Mesothelial cell of epicardium (in vitro differentiated cells): Measurements from ENCODE around the gene TMEM123. TPM values are rescaled to one million over a fixed set of nuclear protein-coding genes. Genes with fewer than 3 reads are reported as not detected.
A peak's percentile ranks its signal among the peaks of the same experiment; 100 is the strongest.
"Not testable (repeated sequence)": the region's sequence is repeated elsewhere in the genome, so short reads cannot be mapped to it uniquely, and the experiment has no call there.

Source experiments
- DNase-seq, 2 experiments: peaks; one replicate each; pipeline ENCODE4 v3.0.0; 2021; ENCODE audit warnings: low spot score in 2 of 2; ENCODE audit not compliant: unreplicated experiment in 2 of 2
- H3K27ac Mint-ChIP-seq: 2 replicates; pipeline ENCODE4 v1.8.0; 2021; ENCODE audit warnings: mixed read lengths
- H3K27me3 Mint-ChIP-seq: 2 replicates; pipeline ENCODE4 v1.8.0; 2021; ENCODE audit warnings: low read depth, mixed read lengths
- H3K36me3 Mint-ChIP-seq: 2 replicates; pipeline ENCODE4 v1.8.0; 2021; ENCODE audit warnings: mixed read lengths
- H3K4me1 Mint-ChIP-seq: 2 replicates; pipeline ENCODE4 v1.8.0; 2021; ENCODE audit warnings: mixed read lengths
- H3K4me3 Mint-ChIP-seq: 2 replicates; pipeline ENCODE4 v1.8.0; 2021; ENCODE audit warnings: mild to moderate bottlenecking, moderate library complexity, mixed read lengths
- H3K9me3 Mint-ChIP-seq: 2 replicates; pipeline ENCODE4 v1.8.0; 2021; ENCODE audit warnings: mixed read lengths
- CTCF ChIP-seq: fragments of 200-600 bp; sonication (generic); IDR thresholded peaks from one replicate; pipeline ENCODE4 v1.5.0; 2021; ENCODE audit warnings: antibody characterized with exemption; ENCODE audit not compliant: unreplicated experiment
- total RNA-seq: library from RNA; stranded (reverse); gene quantifications from 3 replicates; pipeline ENCODE4 v1.2.1, GENCODE V29; 2021

TMEM123 gene
- total RNA-seq, 1 donor from 2014 or later = 131 TPM

GRCh38 chr11:102383839-102384238 lies 68.7 kb downstream of the TMEM123 start:
- Mint-ChIP-seq H3K4me1 (peaks cover 32% of the 10 kb centered on the region), H3K27me3 (no peaks in the 10 kb centered on the region), H3K9me3 (peaks cover 2% of the 10 kb centered on the region), H3K27ac (peak overlapping the region; percentile 7), H3K36me3 (peaks cover 35% of the 10 kb centered on the region), H3K4me3 (no peak overlapping the region)
- no peak for DNase-seq
- no peak for TF ChIP-seq CTCF

- H3K9me3 Mint-ChIP-seq = no peaks in the 10 kb centered on the region
- H3K4me1 Mint-ChIP-seq = peaks cover 32% of the 10 kb centered on the region
- DNase-seq = no peak
- H3K27ac Mint-ChIP-seq = no peak overlapping the region
- peaks cover 35% of the 10 kb centered on the region for H3K36me3 Mint-ChIP-seq
- H3K4me3 Mint-ChIP-seq = no peak overlapping the region
- H3K27me3 Mint-ChIP-seq = no peaks in the 10 kb centered on the region
- TF ChIP-seq CTCF = no peak
Measured at GRCh38 chr11:102382384-102382783, 70.2 kb downstream of the TMEM123 start.

- Mint-ChIP-seq H3K27ac (no peak overlapping the region), H3K4me3 (no peak overlapping the region), H3K9me3 (no peaks in the 10 kb centered on the region), H3K4me1 (peaks cover 5% of the 10 kb centered on the region), H3K36me3 (peaks cover 34% of the 10 kb centered on the region), H3K27me3 (no peaks in the 10 kb centered on the region)
- TF ChIP-seq CTCF = no peak
- DNase-seq = no peak
Measured at GRCh38 chr11:102378818-102379217, 73.7 kb downstream of the TMEM123 start.

GRCh38 chr11:102377891-102378290 lies 74.7 kb downstream of the TMEM123 start:
- H3K9me3 Mint-ChIP-seq = no peaks in the 10 kb centered on the region
- TF ChIP-seq CTCF = no peak
- H3K27ac Mint-ChIP-seq = no peak overlapping the region
- no peaks in the 10 kb centered on the region for H3K4me1 Mint-ChIP-seq
- H3K4me3 Mint-ChIP-seq = no peak overlapping the region
- no peaks in the 10 kb centered on the region for H3K27me3 Mint-ChIP-seq
- peaks cover 36% of the 10 kb centered on the region for H3K36me3 Mint-ChIP-seq
- DNase-seq = no peak

GRCh38 chr11:102375720-102376399 lies 76.7 kb downstream of the TMEM123 start:
- Mint-ChIP-seq H3K36me3 (peaks cover 36% of the 10 kb centered on the region), H3K9me3 (no peaks in the 10 kb centered on the region), H3K27me3 (no peaks in the 10 kb centered on the region), H3K4me1 (no peaks in the 10 kb centered on the region), H3K27ac (no peak overlapping the region), H3K4me3 (no peak overlapping the region)
- no peak for TF ChIP-seq CTCF
- DNase-seq = no peak

GRCh38 chr11:102374633-102375424 lies 77.7 kb downstream of the TMEM123 start:
- DNase-seq = not testable (repeated sequence)

More at GRCh38 chr11:102374633-102375424, 77.7 kb downstream of the TMEM123 start:
- H3K4me1 Mint-ChIP-seq, H3K9me3 Mint-ChIP-seq, H3K27me3 Mint-ChIP-seq, H3K27ac Mint-ChIP-seq: not testable (repeated sequence)
- H3K36me3 Mint-ChIP-seq = peaks cover 32% of the 10 kb centered on the region
- H3K4me3 Mint-ChIP-seq = peak overlapping the region; percentile 59
